HepG2 (cell line): Measurements from ENCODE around the gene ANKRD40. TPM values are rescaled to one million over a fixed set of nuclear protein-coding genes. Genes with fewer than 3 reads are reported as not detected.

ENCODE experiments used
- FOXA1 ChIP-seq, 2 experiments: fragments of 450-650 bp in 1 of 2; sonication (generic) in 1 of 2; formaldehyde crosslinking in 1 of 2; IDR thresholded peaks; 2 replicates each; pipeline versions ENCODE4 v1.4.0 to v1.6.1; 2016 to 2020; ENCODE audit warnings: missing genetic modification reagents in 1 of 2
- GATAD2A ChIP-seq: IDR thresholded peaks from 2 replicates; pipeline ENCODE4 v1.6.1; 2016
- HOXA3 ChIP-seq: sonication (generic); formaldehyde crosslinking; IDR thresholded peaks from 2 replicates; pipeline ENCODE4 v1.5.0; 2020; ENCODE audit warnings: missing genetic modification reagents
- ISX ChIP-seq: sonication (generic); formaldehyde crosslinking; conservative IDR thresholded peaks from 2 replicates; pipeline ENCODE4 v1.5.0; 2020; ENCODE audit warnings: missing genetic modification reagents
- JUN ChIP-seq: sonication (generic); formaldehyde crosslinking; IDR thresholded peaks from 2 replicates; pipeline ENCODE4 v1.4.0; 2020; ENCODE audit warnings: mild to moderate bottlenecking, missing genetic modification reagents
- KLF15 ChIP-seq: sonication (generic); formaldehyde crosslinking; IDR thresholded peaks from 2 replicates; pipeline ENCODE4 v1.8.1; 2023; ENCODE audit warnings: borderline replicate concordance, mild to moderate bottlenecking, inconsistent platforms, missing genetic modification reagents, mixed read lengths
- RFXANK ChIP-seq: IDR thresholded peaks from 2 replicates; pipeline ENCODE4 v1.6.1; 2016
- TCF7L2 ChIP-seq: IDR thresholded peaks from 2 replicates; pipeline ENCODE4 v1.6.1; 2011; ENCODE audit warnings: mild to moderate bottlenecking, low read depth, low read length, moderate library complexity
- TOPORS ChIP-seq: sonication (generic); formaldehyde crosslinking; IDR thresholded peaks from 2 replicates; pipeline ENCODE4 v1.8.0; 2023; ENCODE audit warnings: mild to moderate bottlenecking, missing genetic modification reagents
- ZNF460 ChIP-seq: sonication (generic); formaldehyde crosslinking; IDR thresholded peaks from 2 replicates; pipeline ENCODE4 v1.5.1; 2020; ENCODE audit warnings: missing genetic modification reagents, mild to moderate bottlenecking, borderline replicate concordance
- ZNF550 ChIP-seq: sonication (generic); formaldehyde crosslinking; IDR thresholded peaks from 2 replicates; pipeline ENCODE4 v1.4.0; 2020; ENCODE audit warnings: mild to moderate bottlenecking, missing genetic modification reagents, borderline replicate concordance
- ZNF580 ChIP-seq: IDR thresholded peaks from 2 replicates; pipeline ENCODE4 v1.6.1; 2016; ENCODE audit warnings: low read depth, borderline replicate concordance
- ZNF782 ChIP-seq: sonication (generic); formaldehyde crosslinking; IDR thresholded peaks from 2 replicates; pipeline ENCODE4 v1.4.0; 2020; ENCODE audit warnings: missing genetic modification reagents, mild to moderate bottlenecking, borderline replicate concordance
- ZSCAN29 ChIP-seq: sonication (generic); formaldehyde crosslinking; conservative IDR thresholded peaks from 2 replicates; pipeline ENCODE4 v1.4.0; 2020; ENCODE audit warnings: mild to moderate bottlenecking, missing genetic modification reagents
- ZSCAN30 ChIP-seq: sonication (generic); formaldehyde crosslinking; IDR thresholded peaks from 2 replicates; pipeline ENCODE4 v1.5.0; 2020; ENCODE audit warnings: mild to moderate bottlenecking, missing genetic modification reagents
- polyA plus RNA-seq, 8 experiments: library from polyadenylated mRNA; depleted of rRNA in 3 of 8; stranded (reverse) in 7 of 8; unstranded in 1 of 8; fragments of >200 nt; fragmentation: Illumina TruSeq in 4 of 8; extraction: Trizol in 4 of 8; gene quantifications; 2 replicates each; pipeline versions ENCODE4 v1.2.1 to v1.2.3, GENCODE V29; 2011 to 2016; ENCODE audit warnings: low read depth in 4 of 8, missing spikeins in 1 of 8, mixed read lengths in 1 of 8; ENCODE audit not compliant: insufficient read depth in 1 of 8
- total RNA-seq, 5 experiments: library from RNA; depleted of rRNA; stranded (reverse); fragments of >200 nt; fragmentation: Illumina TruSeq; extraction: Trizol; gene quantifications; 2 replicates each; pipeline ENCODE4 v1.2.3, GENCODE V29; 2016; ENCODE audit warnings: low read depth in 1 of 5
- TF ChIP-seq, protein P1 (sequence below): sonication (generic); formaldehyde crosslinking; IDR thresholded peaks from 2 replicates; pipeline ENCODE4 v1.9.0; 2021; ENCODE audit warnings: missing genetic modification reagents, borderline replicate concordance
- TF ChIP-seq, protein P2 (sequence below): sonication (generic); formaldehyde crosslinking; IDR thresholded peaks from 2 replicates; pipeline ENCODE4 v1.4.0; 2020; ENCODE audit warnings: mild to moderate bottlenecking, missing genetic modification reagents
- TF ChIP-seq, protein P3 (sequence below): sonication (generic); formaldehyde crosslinking; conservative IDR thresholded peaks from 2 replicates; pipeline ENCODE4 v1.4.0; 2020; ENCODE audit warnings: missing genetic modification reagents

ANKRD40 gene
- total and polyA plus RNA-seq, 2 of the 13 experiments (the other 11 are each of a cell fraction or from before 2014, with no cell fraction given): 35.0 to 46.4 TPM

DNA sequence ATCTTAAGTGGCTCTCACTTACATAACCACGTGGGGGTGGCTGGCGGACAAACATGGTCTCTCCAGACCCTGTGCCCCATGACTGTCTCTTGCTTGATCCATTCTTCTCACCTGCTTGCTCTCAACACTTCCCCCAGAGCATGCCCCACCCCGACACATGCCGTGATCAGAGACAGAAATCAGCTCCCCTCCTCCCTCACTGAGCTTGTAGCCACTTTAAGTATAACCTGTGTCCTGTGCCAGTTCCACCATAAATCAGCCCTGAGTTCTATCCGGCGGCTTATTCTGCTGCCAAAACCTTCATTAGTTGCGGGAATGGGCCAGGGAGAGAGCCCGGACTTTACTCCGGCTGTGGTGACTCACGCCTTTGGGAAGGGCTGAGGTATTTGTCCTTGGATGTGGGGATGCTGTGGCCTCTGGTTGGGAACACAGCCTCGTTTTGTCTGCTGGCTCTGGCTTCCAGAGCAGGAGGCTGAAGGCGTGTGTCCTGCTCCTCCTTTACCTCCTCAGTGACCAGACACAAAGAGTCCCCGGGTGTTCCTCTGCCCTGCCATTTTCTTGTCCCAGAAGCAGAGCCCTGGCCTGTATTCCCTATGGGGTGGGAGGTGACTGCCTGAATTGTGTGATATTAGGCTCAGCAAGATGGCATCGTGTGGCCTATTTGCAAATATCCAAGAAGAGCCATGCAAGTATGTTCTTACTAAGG is 21.1 kb downstream of the ANKRD40 start (continued):
- TF ChIP-seq, protein P1, sequence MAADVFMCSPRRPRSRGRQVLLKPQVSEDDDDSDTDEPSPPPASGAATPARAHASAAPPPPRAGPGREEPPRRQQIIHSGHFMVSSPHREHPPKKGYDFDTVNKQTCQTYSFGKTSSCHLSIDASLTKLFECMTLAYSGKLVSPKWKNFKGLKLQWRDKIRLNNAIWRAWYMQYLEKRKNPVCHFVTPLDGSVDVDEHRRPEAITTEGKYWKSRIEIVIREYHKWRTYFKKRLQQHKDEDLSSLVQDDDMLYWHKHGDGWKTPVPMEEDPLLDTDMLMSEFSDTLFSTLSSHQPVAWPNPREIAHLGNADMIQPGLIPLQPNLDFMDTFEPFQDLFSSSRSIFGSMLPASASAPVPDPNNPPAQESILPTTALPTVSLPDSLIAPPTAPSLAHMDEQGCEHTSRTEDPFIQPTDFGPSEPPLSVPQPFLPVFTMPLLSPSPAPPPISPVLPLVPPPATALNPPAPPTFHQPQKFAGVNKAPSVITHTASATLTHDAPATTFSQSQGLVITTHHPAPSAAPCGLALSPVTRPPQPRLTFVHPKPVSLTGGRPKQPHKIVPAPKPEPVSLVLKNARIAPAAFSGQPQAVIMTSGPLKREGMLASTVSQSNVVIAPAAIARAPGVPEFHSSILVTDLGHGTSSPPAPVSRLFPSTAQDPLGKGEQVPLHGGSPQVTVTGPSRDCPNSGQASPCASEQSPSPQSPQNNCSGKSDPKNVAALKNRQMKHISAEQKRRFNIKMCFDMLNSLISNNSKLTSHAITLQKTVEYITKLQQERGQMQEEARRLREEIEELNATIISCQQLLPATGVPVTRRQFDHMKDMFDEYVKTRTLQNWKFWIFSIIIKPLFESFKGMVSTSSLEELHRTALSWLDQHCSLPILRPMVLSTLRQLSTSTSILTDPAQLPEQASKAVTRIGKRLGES (CRISPR knock-in tag): no peak
- peak; percentile 84 for TF ChIP-seq HOXA3
- no peak for TF ChIP-seq ZNF782 (CRISPR knock-in tag)
- TF ChIP-seq FOXA1 (IDR thresholded peaks at IDR 0.05): no peak
- TF ChIP-seq FOXA1 (CRISPR knock-in tag; IDR thresholded peaks at IDR 0.05): peak; percentile 71; the same call in 1 of the 2 replicates
- peak; percentile 90 for TF ChIP-seq GATAD2A
- no peak; the same call in 1 of the 2 replicates for TF ChIP-seq ZNF460 (CRISPR knock-in tag)
- TF ChIP-seq JUN: peak; percentile 99
- TF ChIP-seq ZSCAN29 (CRISPR knock-in tag): no peak
- no peak for TF ChIP-seq ISX (CRISPR knock-in tag)
- TF ChIP-seq KLF15 (CRISPR knock-in tag): peak; percentile 4; the same call in 1 of the 2 replicates
- TF ChIP-seq, protein P2, sequence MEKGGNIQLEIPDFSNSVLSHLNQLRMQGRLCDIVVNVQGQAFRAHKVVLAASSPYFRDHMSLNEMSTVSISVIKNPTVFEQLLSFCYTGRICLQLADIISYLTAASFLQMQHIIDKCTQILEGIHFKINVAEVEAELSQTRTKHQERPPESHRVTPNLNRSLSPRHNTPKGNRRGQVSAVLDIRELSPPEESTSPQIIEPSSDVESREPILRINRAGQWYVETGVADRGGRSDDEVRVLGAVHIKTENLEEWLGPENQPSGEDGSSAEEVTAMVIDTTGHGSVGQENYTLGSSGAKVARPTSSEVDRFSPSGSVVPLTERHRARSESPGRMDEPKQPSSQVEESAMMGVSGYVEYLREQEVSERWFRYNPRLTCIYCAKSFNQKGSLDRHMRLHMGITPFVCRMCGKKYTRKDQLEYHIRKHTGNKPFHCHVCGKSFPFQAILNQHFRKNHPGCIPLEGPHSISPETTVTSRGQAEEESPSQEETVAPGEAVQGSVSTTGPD (CRISPR knock-in tag): peak; percentile 98
- TF ChIP-seq ZNF550 (CRISPR knock-in tag): no peak
- TF ChIP-seq, protein P3, sequence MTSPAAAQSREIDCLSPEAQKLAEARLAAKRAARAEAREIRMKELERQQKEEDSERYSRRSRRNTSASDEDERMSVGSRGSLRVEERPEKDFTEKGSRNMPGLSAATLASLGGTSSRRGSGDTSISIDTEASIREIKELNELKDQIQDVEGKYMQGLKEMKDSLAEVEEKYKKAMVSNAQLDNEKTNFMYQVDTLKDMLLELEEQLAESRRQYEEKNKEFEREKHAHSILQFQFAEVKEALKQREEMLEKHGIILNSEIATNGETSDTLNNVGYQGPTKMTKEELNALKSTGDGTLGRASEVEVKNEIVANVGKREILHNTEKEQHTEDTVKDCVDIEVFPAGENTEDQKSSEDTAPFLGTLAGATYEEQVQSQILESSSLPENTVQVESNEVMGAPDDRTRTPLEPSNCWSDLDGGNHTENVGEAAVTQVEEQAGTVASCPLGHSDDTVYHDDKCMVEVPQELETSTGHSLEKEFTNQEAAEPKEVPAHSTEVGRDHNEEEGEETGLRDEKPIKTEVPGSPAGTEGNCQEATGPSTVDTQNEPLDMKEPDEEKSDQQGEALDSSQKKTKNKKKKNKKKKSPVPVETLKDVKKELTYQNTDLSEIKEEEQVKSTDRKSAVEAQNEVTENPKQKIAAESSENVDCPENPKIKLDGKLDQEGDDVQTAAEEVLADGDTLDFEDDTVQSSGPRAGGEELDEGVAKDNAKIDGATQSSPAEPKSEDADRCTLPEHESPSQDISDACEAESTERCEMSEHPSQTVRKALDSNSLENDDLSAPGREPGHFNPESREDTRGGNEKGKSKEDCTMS: 0 out of 2 replicates have a peak, but pooled peaks have one; percentile 41
- no peak for TF ChIP-seq TCF7L2
- TF ChIP-seq ZNF580: peak; percentile 78
- peak; percentile 52; the same call in 1 of the 2 replicates for TF ChIP-seq RFXANK (CRISPR knock-in tag)
- TF ChIP-seq TOPORS (CRISPR knock-in tag): no peak; the same call in 1 of the 2 replicates
- no peak for TF ChIP-seq ZSCAN30 (CRISPR knock-in tag)
